ENCODE results near the gene ITCH.
"Not testable (repeated sequence)": the region's sequence is repeated elsewhere in the genome, so short reads cannot be mapped to it uniquely, and the experiment has no call there.

The ITCH gene

GRCh38 chr20:34382174-34382573 is 19.1 kb downstream of the ITCH start:
- DNase-seq (ENCODE audit: low spot score): no peak

GRCh38 chr20:34382877-34383455 is 19.9 kb downstream of the ITCH start:
- DNase-seq (ENCODE audit: low spot score): not testable (repeated sequence)

DNA sequence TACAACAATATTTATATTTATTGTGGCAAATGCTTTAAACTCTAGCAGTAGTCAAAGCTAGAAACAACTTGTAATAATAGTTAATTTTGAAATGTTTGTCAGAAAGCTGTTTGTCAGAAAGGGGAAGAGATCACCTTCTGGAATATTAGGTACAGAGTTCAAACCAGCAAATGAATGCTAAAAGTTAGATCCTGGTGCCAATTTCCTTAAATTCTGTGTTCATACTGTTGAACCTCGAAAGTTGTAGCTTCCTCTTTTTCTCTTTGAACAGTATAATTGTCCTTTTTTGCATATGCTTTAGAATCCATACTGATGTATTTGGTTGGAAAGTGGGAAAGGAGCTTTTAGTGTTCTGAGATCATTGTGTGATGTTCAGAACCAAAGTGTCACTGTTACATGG is 22.4 kb downstream of the ITCH start:
- no peak for DNase-seq (ENCODE audit: low spot score)

GRCh38 chr20:34388000-34388399 is 24.9 kb downstream of the ITCH start:
- no peak for DNase-seq (ENCODE audit: low spot score)

DNA sequence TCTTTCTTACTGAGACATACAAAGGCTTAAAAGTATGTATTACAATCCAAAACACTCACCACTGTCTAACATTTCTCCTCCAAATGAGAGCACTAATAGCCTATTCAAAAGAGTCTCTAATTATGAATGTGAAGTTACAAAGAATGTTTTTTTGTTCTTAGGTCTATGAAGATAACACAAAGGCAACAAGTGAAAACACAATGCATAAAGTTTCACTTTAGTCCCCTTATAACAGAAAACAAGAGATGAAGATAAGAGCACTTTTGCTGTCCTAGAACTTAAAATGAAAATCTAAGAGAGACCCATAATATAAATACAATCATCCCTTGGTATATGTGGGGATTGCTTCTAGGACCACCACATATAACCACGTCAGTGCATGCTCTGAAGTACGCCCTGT is 25.6 kb downstream of the ITCH start:
- DNase-seq (ENCODE audit: low spot score): no peak

DNA sequence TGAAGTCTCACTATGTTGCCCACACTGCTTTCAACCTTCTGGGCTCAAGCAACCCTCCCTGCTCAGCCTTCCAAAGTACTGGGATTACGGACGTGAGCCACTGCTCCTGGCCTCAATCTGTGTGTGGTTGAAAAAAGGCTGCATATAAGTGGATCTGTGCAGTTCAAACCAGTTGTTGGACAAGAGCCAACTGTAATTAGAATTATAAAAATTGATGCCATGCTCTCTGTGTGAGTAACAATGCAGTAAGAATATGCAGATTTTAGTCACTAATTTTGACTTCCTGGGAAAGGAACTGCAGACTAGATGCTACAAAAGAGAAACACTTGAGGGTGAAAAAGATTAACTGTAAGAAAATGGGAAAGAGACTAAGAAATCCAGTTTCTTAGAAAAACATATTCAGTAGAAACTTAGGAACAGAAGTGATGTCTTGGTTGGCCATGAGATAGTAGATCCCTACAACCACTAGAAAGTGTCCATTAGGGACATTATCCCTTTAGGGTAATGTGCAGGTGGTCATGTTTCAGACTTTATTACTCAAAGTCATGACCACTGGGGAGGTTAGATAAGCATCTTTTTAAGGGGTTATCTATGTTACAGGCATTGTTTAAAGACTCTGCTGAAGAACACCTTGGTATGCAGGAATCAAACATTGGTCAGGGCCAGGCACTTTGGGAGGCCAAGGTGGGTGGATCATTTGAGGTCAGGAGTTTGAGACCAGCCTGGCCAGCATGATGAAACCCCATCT is 26.3 kb downstream of the ITCH start:
- DNase-seq (ENCODE audit: low spot score): no peak

- DNase-seq (ENCODE audit: low spot score): no peak
These were observed 27.0 kb downstream of the ITCH start for GRCh38 chr20:34389954-34390555.

DNA sequence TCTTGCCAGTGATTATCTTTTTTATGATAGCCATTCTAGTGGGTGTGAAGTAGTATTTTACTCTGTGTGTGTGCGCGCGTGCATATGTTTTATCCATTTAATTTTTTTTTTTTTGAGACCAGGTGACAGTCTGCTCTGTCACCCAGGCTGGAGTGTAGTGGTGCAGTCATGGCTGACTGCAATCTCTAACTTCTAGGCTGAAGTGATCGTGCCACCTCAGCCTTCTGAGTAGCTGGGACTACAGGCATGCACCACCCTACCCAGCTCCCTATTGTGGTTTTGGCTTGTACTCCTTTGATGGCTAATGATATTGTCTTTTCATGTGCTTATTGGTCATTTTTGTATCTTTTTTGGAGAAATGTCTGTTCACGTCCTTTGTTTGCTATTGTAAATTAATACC is 33.3 kb downstream of the ITCH start:
- no peak for DNase-seq (ENCODE audit: low spot score)

GRCh38 chr20:34397096-34397495 is 34.0 kb downstream of the ITCH start:
- no peak for DNase-seq (ENCODE audit: low spot score)

GRCh38 chr20:34400776-34401175 is 37.7 kb downstream of the ITCH start:
- DNase-seq (ENCODE audit: low spot score): not testable (repeated sequence)

- DNase-seq (ENCODE audit: low spot score): no peak
These were observed 38.8 kb downstream of the ITCH start for GRCh38 chr20:34401741-34402455.

DNA sequence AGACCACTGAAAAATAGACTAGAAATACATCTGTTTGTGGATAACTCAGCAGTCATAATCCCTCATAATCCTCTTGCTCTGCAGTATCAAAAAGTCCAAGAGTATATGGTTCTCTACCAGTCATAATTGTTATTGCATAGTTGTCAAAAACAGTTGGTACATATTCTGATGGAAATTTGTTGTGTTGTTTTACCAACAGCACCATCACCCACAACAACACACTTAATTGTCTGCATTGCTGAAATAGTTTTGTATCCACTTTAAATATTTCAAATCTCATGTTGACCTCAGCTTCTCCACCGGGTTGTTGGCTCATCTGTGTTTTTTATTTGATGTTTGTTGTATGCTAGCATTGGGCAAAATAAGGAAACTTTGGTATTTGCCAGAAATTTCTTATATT is 39.4 kb downstream of the ITCH start:
- no peak for DNase-seq (ENCODE audit: low spot score)

GRCh38 chr20:34403063-34403827 is 40.2 kb downstream of the ITCH start:
- DNase-seq (ENCODE audit: low spot score): no peak

GRCh38 chr20:34403908-34404307 is 40.8 kb downstream of the ITCH start:
- DNase-seq (ENCODE audit: low spot score): no peak

GRCh38 chr20:34404803-34405202 is 41.7 kb downstream of the ITCH start:
- no peak for DNase-seq (ENCODE audit: low spot score)

DNA sequence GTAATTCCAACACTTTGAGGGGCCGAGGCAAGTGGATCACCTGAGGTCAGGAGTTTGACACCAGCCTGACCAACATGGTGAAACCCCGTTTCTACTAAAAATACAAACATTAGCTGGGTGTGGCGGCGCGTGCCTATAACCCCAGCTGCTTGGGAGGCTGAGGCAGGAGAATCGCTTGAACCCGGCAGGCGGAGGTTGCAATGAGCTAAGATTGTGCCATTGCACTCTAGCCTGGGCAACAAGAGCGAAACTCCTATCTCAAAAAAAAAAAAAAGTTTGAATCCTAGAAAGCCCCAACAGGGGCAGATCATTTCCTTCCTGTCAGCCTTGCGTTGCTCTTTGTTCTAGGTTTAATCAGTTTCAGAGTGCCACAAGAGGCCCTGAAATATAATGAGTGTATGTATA is 42.2 kb downstream of the ITCH start:
- DNase-seq (ENCODE audit: low spot score): peak; percentile 56

- not testable (repeated sequence) for DNase-seq (ENCODE audit: low spot score)
These were observed 42.9 kb downstream of the ITCH start for GRCh38 chr20:34405942-34406341.

DNA sequence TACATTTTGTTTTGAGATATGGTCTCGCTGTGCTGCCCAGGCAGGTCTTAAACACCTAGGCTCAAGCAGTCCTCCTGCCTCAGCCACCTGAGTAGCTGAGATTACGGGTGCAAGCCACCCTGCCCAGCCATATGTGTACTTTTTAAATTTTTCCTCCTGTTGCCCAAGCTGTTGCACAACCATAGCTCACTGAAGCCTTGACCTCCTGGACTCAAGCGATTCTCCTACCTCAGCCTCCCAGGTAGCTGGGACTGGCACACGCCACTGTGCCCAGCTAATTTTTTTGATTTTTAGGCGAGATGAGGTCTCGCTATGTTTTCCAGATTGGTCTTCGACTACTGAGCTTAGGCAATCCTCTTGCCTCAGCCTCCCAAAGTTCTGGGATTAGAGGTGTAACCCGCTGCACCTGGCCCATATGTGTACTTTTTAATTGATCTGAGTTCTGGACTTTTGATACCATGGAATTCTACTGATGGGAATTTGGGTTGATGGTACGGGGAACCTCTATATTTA is 44.9 kb downstream of the ITCH start:
- no peak for DNase-seq (ENCODE audit: low spot score)

DNA sequence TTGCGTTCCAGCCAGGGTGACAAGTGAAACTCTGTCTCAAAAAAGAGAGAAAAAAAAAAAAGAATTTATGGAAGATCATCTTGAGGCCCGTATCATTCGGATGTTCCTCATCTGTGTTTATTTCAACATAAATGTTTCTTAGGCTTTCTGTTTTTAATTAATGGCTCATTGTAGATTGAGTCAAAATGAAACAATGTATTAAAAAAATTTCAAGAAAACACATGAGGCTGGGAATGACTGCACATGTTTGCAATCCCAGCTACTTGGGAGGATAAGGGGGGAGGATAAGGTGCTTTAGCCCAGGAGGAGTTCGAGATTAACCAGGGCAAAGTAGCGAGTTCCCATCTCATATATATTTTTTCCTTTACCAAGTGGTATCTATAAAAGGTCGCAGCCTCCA is 47.3 kb downstream of the ITCH start:
- no peak for DNase-seq (ENCODE audit: low spot score)

- no peak for DNase-seq (ENCODE audit: low spot score)
These were observed 49.4 kb downstream of the ITCH start for GRCh38 chr20:34412453-34412852.

DNA sequence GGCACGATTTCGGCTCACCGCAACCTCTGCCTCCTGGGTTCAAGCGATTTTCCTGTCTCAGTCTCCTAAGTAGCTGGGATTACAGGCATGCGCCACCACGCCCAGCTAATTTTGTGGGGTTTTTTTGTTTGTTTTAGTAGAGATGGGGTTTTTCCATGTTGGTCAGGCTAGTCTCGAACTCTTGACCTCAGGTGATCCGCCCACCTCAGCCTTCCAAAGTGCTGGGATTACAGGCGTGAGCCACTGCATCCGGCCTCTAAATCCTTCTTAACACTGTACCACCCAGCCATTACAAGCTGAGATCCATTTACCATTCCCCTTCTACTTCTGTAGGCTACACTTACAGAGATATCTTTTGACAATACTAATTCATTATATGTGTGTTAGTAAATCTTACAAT is 51.5 kb downstream of the ITCH start:
- DNase-seq (ENCODE audit: low spot score): not testable (repeated sequence)

DNA sequence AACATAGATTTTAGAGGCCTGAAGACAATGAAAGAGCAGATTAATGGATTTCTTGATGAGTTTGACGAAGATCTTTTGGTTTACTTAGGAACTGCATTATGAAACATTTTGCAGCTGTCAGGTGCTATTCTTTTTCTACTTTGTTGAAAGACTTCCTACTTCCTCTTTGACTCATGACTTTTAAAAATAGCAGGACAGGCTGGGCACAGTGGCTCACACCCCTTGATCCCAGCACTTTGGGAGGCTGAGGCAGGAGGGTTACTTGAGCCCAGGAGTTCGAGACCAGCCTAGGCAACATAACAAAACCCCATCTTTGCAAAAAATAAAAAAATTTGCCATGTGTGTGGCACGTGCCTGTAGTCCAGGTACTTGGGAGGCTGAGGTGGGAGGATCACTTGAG is 52.0 kb downstream of the ITCH start:
- DNase-seq (ENCODE audit: low spot score): no peak

Measured in CD4-positive, alpha-beta T cell treated with Interleukin-2 at 100 ng/mL for 4 hours (primary cell).